HUES48 (cell line): ENCODE data around the gene C16orf95.

Source experiments
- H3K27ac ChIP-seq: one replicate; pipeline ENCODE4 v1.7.0; 2013; ENCODE audit warnings: low read depth, low read length, inconsistent platforms
- H3K27me3 ChIP-seq: 2 replicates; pipeline ENCODE4 v1.6.1; 2013; ENCODE audit warnings: mild to moderate bottlenecking, low read length; ENCODE audit not compliant: control insufficient read depth, insufficient read depth
- H3K36me3 ChIP-seq: 2 replicates; pipeline ENCODE4 v1.6.1; 2013; ENCODE audit warnings: low read length; ENCODE audit not compliant: control insufficient read depth, insufficient read depth
- H3K4me1 ChIP-seq: 2 replicates; pipeline ENCODE4 v1.6.1; 2013; ENCODE audit warnings: mild to moderate bottlenecking, low read length; ENCODE audit not compliant: control insufficient read depth, insufficient read depth
- H3K4me3 ChIP-seq: 2 replicates; pipeline ENCODE4 v1.5.1; 2013; ENCODE audit warnings: mild to moderate bottlenecking, low read depth, low read length
- H3K9ac ChIP-seq: 2 replicates; pipeline ENCODE4 v1.6.1; 2013; ENCODE audit warnings: mild to moderate bottlenecking, low read depth, low read length, moderate library complexity
- H3K9me3 ChIP-seq: 2 replicates; pipeline ENCODE4 v1.6.1; 2013; ENCODE audit warnings: low read length; ENCODE audit not compliant: control insufficient read depth, insufficient read depth

Gene C16orf95

DNA sequence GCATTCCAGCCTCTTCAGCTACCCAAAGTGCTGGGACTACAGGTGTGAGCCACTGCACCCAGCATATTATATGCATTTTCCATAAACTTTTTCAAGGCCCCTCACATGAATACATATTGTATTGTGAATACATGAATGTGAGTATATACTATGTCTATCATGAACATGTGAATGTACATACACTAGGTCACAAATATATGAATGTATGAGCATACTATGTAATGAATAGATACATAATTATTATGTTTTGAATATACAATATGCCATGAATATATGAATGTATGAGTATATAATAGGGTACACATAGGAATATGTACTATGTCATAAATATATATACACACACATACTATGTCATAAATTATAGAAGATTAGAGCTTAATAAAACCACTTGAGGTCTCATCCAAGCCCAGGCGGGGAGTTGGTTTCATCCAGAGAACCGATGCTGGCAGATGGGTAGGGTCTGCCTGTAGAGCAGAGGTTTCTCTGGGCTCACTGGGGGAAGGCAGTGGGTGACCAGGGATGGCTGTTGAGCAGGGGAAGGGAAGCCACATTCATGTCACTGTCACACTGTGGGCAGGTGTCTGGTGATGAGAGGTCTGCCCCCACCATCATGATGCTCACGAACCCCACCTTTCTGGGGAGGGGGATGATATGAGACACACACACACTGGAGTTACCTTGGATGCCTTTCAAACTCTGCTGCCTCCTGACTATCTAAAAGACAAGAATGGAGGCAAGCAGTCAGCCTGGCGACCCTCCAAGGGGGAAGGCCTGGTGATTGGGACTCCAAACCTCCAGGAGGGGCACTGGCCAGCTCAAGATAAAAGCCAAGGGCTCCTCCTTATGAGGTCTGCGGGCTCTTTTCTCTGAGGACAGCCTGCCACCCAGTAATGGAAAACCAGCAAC lies 7.3 kb downstream of the C16orf95 start:
- Histone ChIP-seq H3K27me3 (no peaks in the 10 kb centered on the region), H3K36me3 (no peaks in the 10 kb centered on the region)

GRCh38 chr16:87308826-87309225 lies 8.4 kb downstream of the C16orf95 start:
- Histone ChIP-seq H3K27me3 (no peaks in the 10 kb centered on the region), H3K9me3 (no peaks in the 10 kb centered on the region), H3K9ac (no peak overlapping the region), H3K36me3 (no peaks in the 10 kb centered on the region), H3K4me3 (no peak overlapping the region), H3K27ac (no peak overlapping the region), H3K4me1 (peaks cover 5% of the 10 kb centered on the region)

More for the DNA sequence above, 7.3 kb downstream of the C16orf95 start:
- Histone ChIP-seq H3K9ac (no peak overlapping the region), H3K27ac (no peak overlapping the region), H3K9me3 (no peaks in the 10 kb centered on the region), H3K4me1 (peaks cover 5% of the 10 kb centered on the region), H3K4me3 (no peak overlapping the region)

DNA sequence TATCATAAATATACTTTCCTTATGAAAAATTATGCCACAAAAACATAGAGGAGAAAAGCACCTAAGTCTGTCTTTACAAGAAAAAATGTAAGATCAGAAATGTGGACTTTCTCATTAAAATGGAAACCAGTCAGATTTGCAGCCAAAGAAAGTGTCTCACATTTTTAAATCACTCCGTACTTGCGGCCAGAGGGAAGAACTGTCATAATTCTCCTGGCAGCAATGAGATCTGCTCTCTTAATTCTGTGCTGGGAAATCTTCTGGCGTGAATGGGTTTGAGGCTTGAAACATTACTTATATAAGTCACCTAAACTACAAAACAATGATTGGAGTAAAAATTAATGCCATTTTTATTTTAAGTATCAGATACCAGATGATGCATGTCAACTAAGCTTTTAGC lies 10.7 kb downstream of the C16orf95 start:
- no peak overlapping the region for H3K27ac ChIP-seq
- H3K4me3 ChIP-seq, result no peak overlapping the region
- H3K36me3 ChIP-seq, result no peaks in the 10 kb centered on the region
- peaks cover 5% of the 10 kb centered on the region for H3K4me1 ChIP-seq
- H3K27me3 ChIP-seq, result no peaks in the 10 kb centered on the region
- H3K9ac ChIP-seq, result no peak overlapping the region
- no peaks in the 10 kb centered on the region for H3K9me3 ChIP-seq

DNA sequence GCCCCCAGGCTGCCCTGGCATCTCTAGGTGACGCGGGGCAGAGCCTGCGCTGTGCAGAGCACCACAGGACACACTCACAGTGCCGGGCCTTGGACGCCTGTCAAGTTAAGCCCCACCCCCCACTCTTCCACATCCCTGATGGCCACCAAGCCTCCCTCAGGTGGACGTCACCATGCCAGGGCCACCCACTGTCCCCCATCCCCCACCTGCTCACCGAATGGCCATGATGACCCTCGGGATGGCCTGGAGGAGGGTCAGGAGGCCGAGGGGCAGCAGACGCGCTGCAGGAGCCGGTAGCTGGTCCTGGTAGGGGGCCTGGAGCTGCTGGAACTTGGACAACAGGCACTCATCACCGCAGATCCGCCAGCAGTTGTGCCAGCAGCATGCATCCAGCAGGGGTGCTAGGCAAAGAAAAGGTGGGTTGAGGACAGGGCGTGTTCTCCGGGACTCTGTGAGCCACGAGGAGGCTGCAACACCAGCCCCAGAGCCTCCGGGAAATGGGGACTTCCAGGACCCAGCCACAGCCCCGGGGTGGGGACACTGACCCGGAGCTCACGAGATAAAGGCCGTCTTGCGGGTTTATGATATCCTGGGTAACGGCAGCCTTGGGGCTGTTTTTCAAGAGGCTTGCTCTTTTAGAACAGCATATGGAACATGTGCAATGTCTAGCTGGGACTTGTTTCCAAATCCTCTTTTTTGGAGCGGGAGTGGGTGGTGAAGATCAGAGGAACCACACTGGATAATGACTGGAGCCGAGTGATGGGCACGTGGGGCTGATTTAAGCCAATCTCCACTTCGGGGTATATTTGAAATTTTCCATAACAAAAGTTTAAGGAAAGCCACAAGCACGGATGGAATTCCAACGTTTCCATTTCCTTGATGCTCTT lies 11.4 kb downstream of the C16orf95 start:
- no peak overlapping the region for H3K9ac ChIP-seq
- H3K27ac ChIP-seq, result no peak overlapping the region
- H3K9me3 ChIP-seq, result no peaks in the 10 kb centered on the region

GRCh38 chr16:87304951-87305350 lies 12.2 kb downstream of the C16orf95 start:
- Histone ChIP-seq H3K36me3 (no peaks in the 10 kb centered on the region), H3K27me3 (no peaks in the 10 kb centered on the region), H3K27ac (no peak overlapping the region), H3K9me3 (no peaks in the 10 kb centered on the region), H3K4me1 (peaks cover 5% of the 10 kb centered on the region), H3K9ac (no peak overlapping the region), H3K4me3 (no peak overlapping the region)

More for the DNA sequence above, 11.4 kb downstream of the C16orf95 start:
- Histone ChIP-seq H3K27me3 (no peaks in the 10 kb centered on the region), H3K4me1 (peaks cover 5% of the 10 kb centered on the region), H3K4me3 (no peak overlapping the region), H3K36me3 (no peaks in the 10 kb centered on the region)

- no peak overlapping the region for H3K27ac ChIP-seq
- H3K4me3 ChIP-seq, result no peak overlapping the region
- no peak overlapping the region for H3K9ac ChIP-seq
- H3K36me3 ChIP-seq, result no peaks in the 10 kb centered on the region
- no peaks in the 10 kb centered on the region for H3K27me3 ChIP-seq
- no peaks in the 10 kb centered on the region for H3K9me3 ChIP-seq
- H3K4me1 ChIP-seq, result peaks cover 5% of the 10 kb centered on the region
These were observed 13.2 kb downstream of the C16orf95 start for GRCh38 chr16:87303962-87304521.

DNA sequence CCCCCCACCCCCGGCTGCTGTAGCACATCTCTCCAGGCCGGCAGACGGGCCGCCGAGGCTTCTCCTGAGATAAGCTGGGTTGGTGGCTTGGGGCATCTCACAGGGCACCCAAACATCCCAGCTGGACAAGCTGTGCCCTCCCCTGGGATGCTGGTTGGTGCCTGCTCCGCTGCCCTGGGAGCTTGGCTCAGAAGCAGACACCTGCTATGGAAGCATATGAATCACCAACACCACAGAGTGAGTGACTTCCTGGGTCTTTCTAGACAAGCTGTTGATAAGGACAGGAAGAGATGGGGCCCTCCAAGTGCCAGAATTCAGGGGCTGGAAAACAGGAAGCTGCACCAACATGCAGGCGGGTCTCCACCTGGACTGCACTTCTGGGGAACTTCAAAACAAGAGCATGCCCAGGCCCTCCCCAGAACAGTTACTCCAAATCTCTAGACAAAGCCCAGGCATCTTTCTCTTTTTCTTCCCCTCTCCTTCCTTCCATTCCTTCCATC lies 13.7 kb downstream of the C16orf95 start:
- no peak overlapping the region for H3K4me3 ChIP-seq
- no peaks in the 10 kb centered on the region for H3K9me3 ChIP-seq
- no peak overlapping the region for H3K9ac ChIP-seq
- no peaks in the 10 kb centered on the region for H3K27me3 ChIP-seq
- peaks cover 5% of the 10 kb centered on the region for H3K4me1 ChIP-seq
- no peaks in the 10 kb centered on the region for H3K36me3 ChIP-seq
- H3K27ac ChIP-seq, result no peak overlapping the region

- Histone ChIP-seq H3K4me3 (no peak overlapping the region), H3K9me3 (no peaks in the 10 kb centered on the region), H3K4me1 (no peaks in the 10 kb centered on the region), H3K36me3 (no peaks in the 10 kb centered on the region), H3K27me3 (no peaks in the 10 kb centered on the region), H3K27ac (no peak overlapping the region), H3K9ac (no peak overlapping the region)
These were observed 18.2 kb downstream of the C16orf95 start for GRCh38 chr16:87298857-87299465.

GRCh38 chr16:87297918-87298631 lies 19.1 kb downstream of the C16orf95 start:
- no peak overlapping the region for H3K4me3 ChIP-seq
- H3K27me3 ChIP-seq, result no peaks in the 10 kb centered on the region
- no peaks in the 10 kb centered on the region for H3K36me3 ChIP-seq
- H3K9me3 ChIP-seq, result no peaks in the 10 kb centered on the region
- no peak overlapping the region for H3K27ac ChIP-seq
- no peaks in the 10 kb centered on the region for H3K4me1 ChIP-seq
- H3K9ac ChIP-seq, result no peak overlapping the region

DNA sequence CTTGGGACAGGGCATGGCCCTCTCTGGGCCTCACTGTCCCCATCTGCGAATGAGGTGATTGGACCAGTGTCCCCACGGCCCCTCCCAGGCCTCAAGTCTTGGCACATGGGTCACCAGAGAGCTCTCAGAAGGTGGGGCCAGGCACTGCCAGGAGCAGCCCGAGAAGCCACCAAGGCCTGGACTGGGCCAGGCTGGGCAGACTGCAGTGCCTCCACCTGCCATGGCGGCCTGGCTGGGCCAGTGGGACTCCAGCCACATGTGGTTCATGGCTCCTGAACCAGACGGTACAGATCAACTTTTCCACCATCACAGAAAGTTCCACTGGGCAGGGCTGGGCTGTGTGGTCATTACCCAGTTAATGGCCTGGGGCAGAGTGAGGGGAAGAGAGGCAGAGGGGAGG lies 19.8 kb downstream of the C16orf95 start:
- no peak overlapping the region for H3K27ac ChIP-seq
- H3K36me3 ChIP-seq, result no peaks in the 10 kb centered on the region
- no peaks in the 10 kb centered on the region for H3K4me1 ChIP-seq
- H3K9ac ChIP-seq, result no peak overlapping the region
- H3K27me3 ChIP-seq, result no peaks in the 10 kb centered on the region
- H3K4me3 ChIP-seq, result no peak overlapping the region
- H3K9me3 ChIP-seq, result no peaks in the 10 kb centered on the region
